Epithelial cell of proximal tubule (primary cell): ENCODE measurements around the gene MAST3. TPM values are rescaled to one million over a fixed set of nuclear protein-coding genes. Genes with fewer than 3 reads are reported as not detected.

ENCODE experiments used
- DNase-seq: peaks from one replicate; pipeline ENCODE4 v3.0.0-alpha.2; 2011; ENCODE audit warnings: low read depth
- H3K4me3 ChIP-seq: 2 replicates; pipeline ENCODE4 v1.5.1; 2011; ENCODE audit warnings: low read depth, mild to moderate bottlenecking, low read length
- CTCF ChIP-seq: conservative IDR thresholded peaks from 2 replicates; pipeline ENCODE4 v1.5.1; 2012; ENCODE audit warnings: low read depth, mild to moderate bottlenecking, low read length
- total RNA-seq: library from RNA; depleted of rRNA; stranded (reverse); fragments of >200 nt; gene quantifications from 2 replicates; pipeline ENCODE4 v1.2.3, GENCODE V29; 2015

Gene MAST3
- total RNA-seq, 1 donor from 2014 or later, result 3.5 TPM

- peak overlapping the region; percentile 68 for H3K4me3 ChIP-seq
- no peak for TF ChIP-seq CTCF
- no peak for DNase-seq
Observed at GRCh38 chr19:18117692-18118378, 20.3 kb downstream of the MAST3 start.

- no peak for TF ChIP-seq CTCF
- no peak for DNase-seq
- peak overlapping the region; percentile 68 for H3K4me3 ChIP-seq
Observed at GRCh38 chr19:18118420-18119012, 20.9 kb downstream of the MAST3 start.

GRCh38 chr19:18119013-18119716, 21.6 kb downstream of the MAST3 start:
- no peak overlapping the region for H3K4me3 ChIP-seq
- DNase-seq, result no peak
- no peak for TF ChIP-seq CTCF

GRCh38 chr19:18119717-18120105, 22.1 kb downstream of the MAST3 start:
- no peak for TF ChIP-seq CTCF
- DNase-seq, result no peak

GRCh38 chr19:18120127-18120526, 22.5 kb downstream of the MAST3 start:
- no peak for TF ChIP-seq CTCF
- no peak overlapping the region for H3K4me3 ChIP-seq
- DNase-seq, result no peak

More at GRCh38 chr19:18119717-18120105, 22.1 kb downstream of the MAST3 start:
- no peak overlapping the region for H3K4me3 ChIP-seq

GRCh38 chr19:18121166-18121565, 23.6 kb downstream of the MAST3 start:
- DNase-seq, result no peak

More at GRCh38 chr19:18121166-18121565, 23.6 kb downstream of the MAST3 start:
- TF ChIP-seq CTCF, result no peak
- H3K4me3 ChIP-seq, result no peak overlapping the region
